ENCODE data around the gene ETV5. TPM values are rescaled to one million over a fixed set of nuclear protein-coding genes. Genes with fewer than 3 reads are reported as not detected.

The ETV5 gene
- total and polyA plus RNA-seq, 2 of the 4 experiments (the other 2 are of a cell fraction) = 15.7 to 20.1 TPM

DNA sequence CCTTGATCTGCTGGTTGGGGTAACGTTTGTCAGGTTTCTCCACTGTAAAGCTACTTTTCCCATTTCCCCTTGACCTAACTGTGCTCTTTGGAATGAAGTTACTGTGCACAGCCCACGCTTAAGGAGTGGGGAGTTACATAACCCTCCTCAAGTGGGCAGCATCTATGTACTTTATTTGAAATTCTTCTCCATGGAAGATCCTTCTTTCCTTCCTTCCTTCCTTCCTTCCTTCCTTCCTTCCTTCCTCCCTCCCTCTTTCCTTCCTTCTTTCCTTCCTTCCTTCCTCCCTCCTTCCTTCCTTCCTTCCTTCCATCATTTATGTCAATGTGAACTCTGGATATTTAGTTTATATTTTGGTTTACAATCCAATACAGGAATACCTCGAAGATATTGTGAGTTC, 94.0 kb downstream of the ETV5 start:
- H2BK5ac ChIP-seq (ENCODE audit: low read depth, low read length, poor library complexity, severe bottlenecking) = no peak overlapping the region
- no peak overlapping the region for H3K9ac ChIP-seq (ENCODE audit: low read depth, low read length)
- CTCF ChIA-PET = no interaction called here
- POLR2A ChIA-PET (ENCODE audit: unreplicated experiment) = interaction anchor here (0.7 kb wide), 1 partner anchor 94 kb away, joined by 4 read pairs; no protein-coding TSS in a partner anchor
- H4K91ac ChIP-seq (ENCODE audit: insufficient read depth, low read depth, low read length) = no peak overlapping the region
- no peak overlapping the region for H2BK15ac ChIP-seq (ENCODE audit: low read depth, low read length)
- dilution Hi-C loops (cut with HindIII; ENCODE audit: low sequenced_read_pairs, unreplicated experiment) (no loop called here), in situ Hi-C loops (cut with MboI; ENCODE audit: low sequenced_read_pairs) (no loop called here), intact Hi-C loops (cut with micrococcal nuclease) (no loop called here)
- no peak overlapping the region for H3K27ac ChIP-seq (ENCODE audit: insufficient read depth, low read length)
- H2AK9ac ChIP-seq (replicated peaks; ENCODE audit: low read depth, low read length, poor library complexity) = no peak overlapping the region
- no peak overlapping the region for H2BK20ac ChIP-seq (ENCODE audit: low read depth, low read length)
- no peak overlapping the region for H2AK5ac ChIP-seq (ENCODE audit: low read depth, low read length)
- H4K20me1 ChIP-seq (ENCODE audit: insufficient read depth, low read length) = no peaks in the 10 kb centered on the region
- H3K4ac ChIP-seq (ENCODE audit: low read depth, low read length) = no peak overlapping the region
- H4K5ac ChIP-seq (ENCODE audit: low read depth, low read length) = no peak overlapping the region
- no peak overlapping the region for H3K23ac ChIP-seq (ENCODE audit: low read depth, low read length)
- no peak overlapping the region for H3K4me3 ChIP-seq (ENCODE audit: insufficient read depth, low read depth, low read length)
- DNase-seq (no peak), ATAC-seq (ENCODE audit: low read depth) (no peak)
- H3K9me3 ChIP-seq (ENCODE audit: control insufficient read depth, insufficient read depth, low read length) = peaks cover 5% of the 10 kb centered on the region; the same call in 1 of the 2 replicates
- no peaks in the 10 kb centered on the region for H3K36me3 ChIP-seq (ENCODE audit: control insufficient read depth, insufficient read depth, low read length)
- H3K18ac ChIP-seq (ENCODE audit: low read depth, low read length) = no peak overlapping the region
- H3K14ac ChIP-seq (replicated peaks; ENCODE audit: low read depth, low read length) = no peak overlapping the region
- no peak overlapping the region for H3K56ac ChIP-seq (ENCODE audit: extremely low read depth, insufficient read depth, low read length)
- no peak overlapping the region for H2AFZ ChIP-seq (replicated peaks; ENCODE audit: low read length, poor library complexity)
- no peak overlapping the region for H3K4me2 ChIP-seq (ENCODE audit: low read depth, low read length)
- H3K79me1 ChIP-seq (ENCODE audit: low read depth in 1 of 2, low read length in 2 of 2) = no peaks in the 10 kb centered on the region
- no peaks in the 10 kb centered on the region for H3K9me1 ChIP-seq (ENCODE audit: insufficient read depth, low read length)
- TF ChIP-seq SMC3 (IDR thresholded peaks at IDR 0.05; ENCODE audit: low read depth, low read length) (no peak), USF2 (IDR thresholded peaks at IDR 0.05; ENCODE audit: low read depth, low read length) (no peak), CHD1 (IDR thresholded peaks at IDR 0.05; ENCODE audit: low read depth, low read length) (no peak), RCOR1 (IDR thresholded peaks at IDR 0.05; ENCODE audit: insufficient replicate concordance, low read length) (no peak), RAD21 (IDR thresholded peaks at IDR 0.05; ENCODE audit: low read length) (no peak), POLR2A (IDR thresholded peaks at IDR 0.05; ENCODE audit: low read depth, low read length) (no peak)
- no CpG with 5 or more reads among the region's 3 CpGs for WGBS, 2 experiments (ENCODE audit: extremely low coverage in 2 of 2, insufficient read length in 1 of 2)
- peaks cover 6% of the 10 kb centered on the region; the same call in 1 of the 2 replicates for H3K27me3 ChIP-seq (ENCODE audit: control insufficient read depth, insufficient read depth, low read length)
- no TSS peak for BruUV-seq (replicated peaks)
- no peaks in the 10 kb centered on the region for H3K4me1 ChIP-seq (ENCODE audit: control insufficient read depth, insufficient read depth, low read length)
- no peak overlapping the region for H2BK120ac ChIP-seq (ENCODE audit: low read depth, low read length)
- H4K8ac ChIP-seq (ENCODE audit: low read depth in 2 of 2, low read length in 2 of 2) = no peak overlapping the region

Measured in IMR-90 (cell line).